ENCODE measurements around the gene KRT37.

Gene KRT37

DNA sequence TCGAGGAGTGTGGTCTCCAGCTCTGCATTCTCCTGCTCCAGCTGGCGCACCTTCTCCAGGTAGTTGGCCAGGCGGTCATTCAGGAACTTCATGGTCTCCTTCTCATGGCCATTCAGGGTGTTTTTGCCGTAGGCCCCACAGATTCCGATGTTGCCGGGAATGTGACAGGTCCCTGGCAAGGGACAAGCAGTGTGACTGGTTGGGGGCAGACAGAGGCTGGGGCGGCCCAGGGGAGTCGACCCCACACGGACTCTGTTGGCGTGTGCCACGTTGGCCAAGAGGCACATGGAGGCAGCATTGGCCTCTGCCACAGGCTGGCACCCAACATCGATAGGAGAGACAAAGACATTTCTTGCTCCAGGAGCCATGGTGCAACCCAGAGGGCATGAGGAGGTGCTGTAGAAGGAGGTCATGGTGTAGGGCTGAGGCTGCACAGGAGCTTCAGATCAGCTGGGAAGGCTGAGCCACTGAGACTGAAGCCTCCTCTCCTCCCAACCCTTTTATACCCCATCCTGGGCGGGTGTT lies at the start of gene KRT37:
Gene KRT37, minus strand, starts transcription at position 475 of the 525 bp plus-strand sequence. Its CDS starts 62 bp downstream, at position 413.
- no peak for DNase-seq

DNA sequence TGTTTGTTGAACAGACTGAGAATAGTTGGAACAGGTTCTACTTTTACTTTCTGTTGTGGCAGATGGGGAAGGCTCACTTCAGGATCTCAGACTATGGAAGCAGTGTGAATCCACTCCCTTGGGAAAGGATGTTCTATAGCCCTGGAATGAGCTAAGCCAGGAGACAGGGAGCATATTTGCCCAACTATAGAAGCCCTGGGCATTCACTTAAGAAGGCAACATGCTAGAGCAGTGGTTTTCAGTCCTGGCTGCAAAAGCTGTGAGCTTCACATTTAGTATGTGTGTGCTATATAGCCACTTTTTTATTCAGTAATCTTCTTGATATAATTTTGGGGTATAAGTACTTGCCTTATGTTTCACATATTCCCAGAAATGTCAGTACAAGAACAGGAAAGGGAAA lies 44.0 kb upstream of the KRT37 start:
- no peak for DNase-seq

DNA sequence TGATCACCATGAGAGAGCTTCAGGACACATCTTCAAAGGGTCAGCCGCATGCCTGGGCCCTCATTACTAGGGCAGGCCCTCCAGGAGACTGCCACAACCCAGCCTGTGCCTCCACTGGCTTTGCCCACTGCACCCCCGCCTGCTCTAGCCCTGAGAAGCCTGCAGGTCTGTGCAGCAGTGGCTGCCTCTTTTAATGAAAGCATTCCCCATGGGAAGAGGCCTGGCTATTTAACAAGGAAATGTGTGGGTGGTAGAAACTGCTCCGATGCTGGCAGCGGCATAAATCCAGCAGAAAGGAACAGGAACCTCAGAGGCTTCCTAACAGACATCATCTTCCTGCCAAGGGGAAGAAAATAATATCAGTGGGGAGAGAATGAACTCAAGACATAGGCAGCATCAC lies 43.2 kb upstream of the KRT37 start:
- DNase-seq: no peak

DNA sequence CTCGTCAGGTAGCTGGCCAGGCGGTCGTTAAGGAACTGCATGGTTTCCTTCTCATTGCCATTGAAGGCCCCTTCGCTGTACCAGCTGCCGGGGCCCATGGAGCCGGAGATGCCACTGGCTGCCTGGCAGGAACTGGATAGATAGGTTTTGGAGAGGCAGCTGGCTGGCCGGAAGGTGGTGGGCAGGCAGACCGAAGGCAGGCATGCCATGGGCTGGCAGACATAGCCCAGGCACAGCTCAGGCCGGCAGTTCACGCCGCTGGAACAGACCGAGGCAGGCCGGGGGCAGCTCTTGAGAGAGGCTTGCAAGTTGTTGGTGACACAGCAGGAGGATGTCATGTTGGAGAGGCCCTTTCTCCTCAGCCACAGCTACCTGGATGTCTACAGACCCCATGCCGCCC lies 42.6 kb upstream of the KRT37 start, which contains the start of gene KRT32:
Gene KRT32, minus strand, starts transcription at position 399 of the 400 bp plus-strand sequence. Its CDS starts 61 bp downstream, at position 338.
- DNase-seq: no peak

DNA sequence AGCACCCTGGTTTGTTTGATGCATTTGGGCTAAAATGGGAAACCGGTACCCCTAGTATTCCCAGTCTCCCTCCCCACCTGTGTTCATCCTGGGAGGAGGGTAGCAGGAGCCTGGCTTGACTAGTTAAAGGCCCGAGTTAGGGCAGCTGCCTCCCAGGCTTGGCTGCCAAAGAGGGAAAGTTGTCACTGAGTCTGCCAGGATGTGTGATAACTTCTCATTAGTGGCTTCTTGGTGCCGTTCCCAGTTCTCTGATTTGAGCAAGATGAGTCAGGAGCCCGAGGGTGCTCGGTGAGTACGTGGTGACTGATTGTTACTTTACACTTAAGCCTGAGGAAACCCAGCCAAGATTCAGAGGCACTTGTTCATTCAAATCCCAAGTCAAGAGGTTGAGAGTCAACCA lies 40.3 kb upstream of the KRT37 start:
- no peak for DNase-seq

DNA sequence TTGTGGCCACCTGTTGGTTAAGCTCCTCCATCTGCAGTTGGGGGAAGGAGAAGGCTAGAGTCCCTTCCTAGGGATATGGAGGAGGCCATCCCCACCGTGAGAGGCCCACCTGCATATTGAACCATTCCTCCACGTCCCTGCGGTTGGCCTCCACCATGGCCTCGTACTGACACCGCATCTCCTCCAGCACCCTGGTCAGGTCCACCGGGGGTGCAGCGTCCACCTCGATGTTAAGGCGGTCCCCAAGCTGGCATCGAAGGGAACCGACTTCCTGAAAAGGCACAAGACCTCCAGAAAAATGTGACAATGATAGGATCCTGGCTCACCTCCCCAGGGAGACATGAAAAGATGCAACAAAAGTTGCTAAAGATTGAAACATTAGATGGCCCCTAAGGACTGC lies 39.8 kb upstream of the KRT37 start:
- DNase-seq: no peak

DNA sequence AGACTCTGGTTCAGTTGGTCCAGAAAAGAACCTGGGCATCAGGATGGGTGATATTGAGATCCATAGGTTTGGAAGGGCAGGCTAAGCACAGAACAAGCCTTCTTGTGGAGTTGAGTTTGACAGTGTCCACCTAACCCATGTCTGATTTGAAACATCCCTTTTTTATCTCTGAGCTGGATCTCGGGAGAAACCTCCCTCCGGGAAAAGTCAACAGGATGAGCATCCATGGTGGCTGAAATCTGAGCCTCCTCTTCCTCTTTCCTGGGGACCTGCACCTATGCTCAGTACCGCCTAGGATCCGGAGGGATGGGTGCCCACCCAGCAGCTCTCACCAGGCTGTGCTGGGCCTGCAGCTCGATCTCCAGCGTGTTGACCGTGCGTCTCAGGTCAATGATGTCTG lies 39.4 kb upstream of the KRT37 start:
- no peak for DNase-seq

DNA sequence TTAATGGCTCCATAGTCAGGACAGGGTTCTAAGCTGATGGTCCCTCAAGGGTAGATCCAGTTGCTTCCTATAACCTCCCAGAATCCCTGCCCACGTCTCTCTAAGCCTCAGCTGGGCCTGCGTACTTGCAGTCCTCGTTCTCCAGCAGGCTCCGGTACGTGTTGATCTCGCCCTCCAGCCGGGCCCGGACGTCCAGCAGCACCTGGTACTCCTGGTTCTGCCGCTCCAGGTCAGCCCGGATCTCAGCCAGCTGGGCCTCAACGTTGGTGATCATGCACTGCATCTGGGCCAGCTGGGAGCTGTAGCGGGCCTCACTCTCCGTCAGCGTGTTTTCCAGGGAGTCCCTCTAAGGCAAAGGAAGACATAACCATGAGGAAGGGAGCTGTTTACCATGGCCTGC lies 38.3 kb upstream of the KRT37 start:
- DNase-seq: no peak

DNA sequence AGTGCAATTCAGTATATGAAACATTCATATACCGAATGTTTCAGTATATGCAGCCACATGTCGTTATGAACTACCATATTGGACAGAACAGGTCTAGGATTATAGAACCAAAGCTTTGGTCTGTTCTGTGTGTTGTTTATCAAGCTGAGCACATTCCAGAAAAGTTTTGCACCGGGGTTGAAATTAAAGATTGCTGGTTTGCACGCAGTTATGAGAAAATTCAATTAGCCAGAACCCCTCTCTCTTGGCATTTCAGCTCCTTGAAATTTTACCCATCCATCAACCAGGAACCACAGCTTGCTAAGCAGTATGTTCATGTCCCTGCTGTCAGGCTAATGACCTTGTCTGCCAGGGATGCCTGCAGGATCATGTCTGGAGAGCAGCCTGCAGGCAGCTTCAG lies 33.3 kb upstream of the KRT37 start:
- no peak for DNase-seq

DNA sequence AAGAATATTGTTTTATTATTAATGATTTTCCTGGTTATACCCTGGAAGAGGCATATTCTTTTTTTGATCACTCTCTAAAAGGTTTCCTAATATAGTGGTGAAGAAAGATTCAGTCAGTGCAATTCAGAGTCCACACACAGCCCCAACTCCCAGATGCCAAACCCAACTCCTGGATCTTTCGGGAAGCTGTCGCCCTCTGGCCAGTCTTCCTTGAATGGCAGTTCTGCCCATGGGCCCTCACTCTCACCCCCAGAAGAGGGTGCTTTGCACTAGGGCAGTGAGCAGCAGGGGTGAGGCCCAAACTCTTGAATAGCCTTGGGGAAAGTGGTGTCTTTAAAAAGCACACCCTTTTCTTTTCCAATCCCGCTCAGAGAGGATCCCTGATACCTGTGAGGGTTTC lies 31.8 kb upstream of the KRT37 start:
- no peak for DNase-seq

DNA sequence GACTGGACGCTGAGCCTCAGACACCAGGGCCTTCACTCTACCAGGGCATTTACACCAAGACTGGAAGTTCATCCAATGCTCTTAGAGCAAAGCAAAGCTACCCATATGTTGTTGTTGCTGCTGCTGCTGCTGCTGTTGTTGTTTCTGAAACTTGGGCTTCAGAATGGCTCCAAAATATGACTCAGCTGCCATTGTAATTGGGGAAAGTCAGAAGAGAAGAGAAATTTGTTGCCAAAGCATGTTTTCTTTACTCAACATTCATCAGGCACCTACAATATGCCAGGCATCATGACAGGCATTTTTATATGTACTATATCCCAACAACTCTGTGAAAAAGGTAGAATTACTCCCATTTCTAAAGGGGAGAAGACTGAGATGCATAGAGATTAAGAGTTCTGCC lies 30.9 kb upstream of the KRT37 start:
- no peak for DNase-seq

DNA sequence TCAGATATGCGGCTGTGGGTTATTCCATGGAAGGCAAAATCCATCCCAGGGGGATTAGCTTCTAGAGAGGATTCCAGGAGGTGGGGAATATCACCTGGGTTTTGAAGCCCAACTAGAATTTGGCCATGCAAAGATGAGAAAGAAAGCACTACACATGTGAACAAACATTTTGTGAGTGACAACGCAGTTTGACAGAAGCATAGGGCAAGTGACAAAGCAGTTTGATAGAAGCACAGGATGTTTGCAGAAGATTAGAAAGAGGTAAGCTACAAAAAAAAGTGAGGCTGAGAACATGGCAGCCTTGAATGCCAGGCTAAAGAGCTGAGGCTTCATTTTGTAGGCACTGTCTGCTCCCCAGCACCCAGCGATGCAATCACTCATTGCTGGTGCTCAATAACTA lies 28.7 kb upstream of the KRT37 start:
- DNase-seq: no peak

DNA sequence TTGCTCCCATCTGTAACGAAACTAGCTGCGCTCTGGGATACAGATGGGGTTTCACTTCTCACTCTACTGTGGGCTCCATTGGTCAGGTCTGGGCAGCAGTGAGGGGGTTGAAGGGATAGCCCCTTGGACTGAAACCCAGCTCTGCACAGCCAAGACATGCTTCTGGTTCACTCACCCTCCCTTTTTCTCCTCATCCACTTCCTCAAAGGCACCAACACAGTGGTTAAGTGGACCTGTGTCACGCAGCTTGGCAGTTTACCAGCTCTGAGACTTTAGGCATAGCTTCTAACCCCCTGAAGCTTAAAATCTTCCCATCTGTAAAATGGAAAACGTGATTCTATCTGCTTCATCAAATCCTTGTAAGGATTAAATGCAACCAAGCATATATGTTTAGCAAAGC lies 27.9 kb upstream of the KRT37 start:
- no peak for DNase-seq

DNA sequence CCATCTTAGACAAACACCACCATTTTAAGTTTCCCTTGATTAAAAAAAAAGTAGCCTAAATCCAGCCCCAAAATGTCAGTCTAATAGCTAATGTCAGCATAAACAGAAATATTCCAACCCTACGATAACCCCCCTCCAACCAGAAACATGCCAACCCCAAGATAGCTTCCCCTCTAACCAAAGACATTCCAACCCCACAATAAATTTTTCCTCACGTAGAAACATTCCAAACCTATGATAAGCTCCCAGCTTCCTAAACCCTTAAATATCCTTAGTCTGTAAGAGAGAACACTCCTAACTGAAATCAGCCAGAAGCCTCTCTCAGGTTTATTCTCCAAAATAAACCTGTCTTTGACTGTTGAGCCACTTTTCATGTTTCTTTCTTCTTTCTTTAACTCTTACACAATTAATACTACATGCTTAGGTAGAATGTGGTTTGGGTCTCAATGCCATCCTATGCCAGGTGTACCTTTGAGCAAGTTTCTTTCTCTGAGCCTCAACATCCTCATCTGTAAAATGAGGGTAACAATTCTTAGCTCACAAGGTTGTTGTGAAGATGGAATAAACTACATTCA lies 26.9 kb upstream of the KRT37 start:
- no peak for DNase-seq

DNA sequence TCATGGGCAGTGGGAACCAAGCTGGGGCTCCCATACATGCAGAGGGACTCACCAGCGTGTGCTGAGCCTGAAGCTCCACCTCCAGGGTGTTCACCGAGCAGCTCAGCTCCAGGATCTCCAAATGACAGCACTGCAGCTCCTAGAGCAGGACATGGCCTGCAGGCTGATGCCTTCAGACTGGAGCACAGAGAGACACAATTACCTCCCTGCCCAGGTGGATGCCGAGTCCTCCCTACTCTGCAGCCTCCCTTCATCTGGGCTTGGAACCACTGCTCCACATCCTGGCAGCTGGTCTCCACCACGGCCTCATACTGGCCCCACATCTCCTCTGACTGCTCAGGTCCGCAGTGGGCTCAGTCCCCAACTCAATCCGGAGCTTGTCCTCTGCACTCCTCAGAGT lies 24.6 kb upstream of the KRT37 start:
- DNase-seq: no peak

DNA sequence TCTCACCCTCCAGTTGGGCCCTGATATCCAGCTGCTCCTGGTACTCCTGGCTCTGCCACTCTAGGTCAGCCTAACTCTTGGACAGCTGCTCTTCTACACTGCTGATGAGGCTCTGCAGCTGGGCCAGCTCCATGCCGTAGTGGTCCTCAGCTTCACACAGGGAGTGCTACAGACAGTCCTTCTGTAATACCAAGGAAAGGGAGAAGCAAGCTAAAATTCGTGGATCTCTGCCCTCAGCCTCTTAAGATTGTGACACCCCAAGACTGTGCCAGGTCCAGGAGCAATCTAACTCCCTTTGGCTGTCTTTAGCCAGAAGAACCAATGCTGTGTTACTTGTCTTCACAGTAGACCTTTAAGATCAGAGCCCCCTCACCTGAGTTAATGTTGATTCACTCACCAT lies 24.1 kb upstream of the KRT37 start:
- DNase-seq: no peak

DNA sequence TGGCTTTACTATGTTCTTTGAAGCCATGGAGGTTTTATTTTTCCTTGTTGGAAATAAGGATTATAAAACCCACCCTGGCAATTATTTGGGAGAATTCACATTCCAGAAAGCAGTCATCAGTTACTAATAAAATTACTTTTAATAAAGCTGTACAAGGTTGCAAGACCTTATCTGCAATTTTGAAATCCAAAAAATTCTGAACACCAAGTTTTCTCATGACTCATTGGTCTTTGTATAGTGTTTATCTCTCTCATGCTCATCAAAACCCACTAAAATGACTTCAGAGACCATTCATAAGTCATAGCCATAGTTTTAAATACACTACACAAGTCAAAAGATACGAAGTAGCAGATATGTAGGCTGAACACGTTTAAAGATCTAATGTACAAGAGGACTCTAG lies 22.4 kb upstream of the KRT37 start:
- no peak for DNase-seq

DNA sequence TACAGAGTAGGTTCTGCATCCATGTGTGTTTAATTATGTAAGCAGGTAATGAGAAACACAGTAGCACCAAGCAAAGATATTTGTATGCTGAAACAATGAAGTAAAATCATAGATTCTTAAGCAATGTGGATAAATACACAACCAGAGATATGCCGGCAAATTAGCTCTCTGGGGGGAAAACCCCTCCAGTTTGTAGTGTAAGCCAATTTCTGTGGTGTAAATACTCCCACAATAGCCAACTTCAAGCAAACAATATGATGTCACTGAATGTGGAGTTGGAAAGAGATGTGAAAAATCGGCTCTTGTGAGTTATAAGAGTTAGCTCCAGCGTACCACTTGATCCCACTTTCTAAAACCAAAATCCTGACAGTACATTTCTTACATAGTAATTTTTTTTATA lies 20.3 kb upstream of the KRT37 start:
- DNase-seq: no peak

DNA sequence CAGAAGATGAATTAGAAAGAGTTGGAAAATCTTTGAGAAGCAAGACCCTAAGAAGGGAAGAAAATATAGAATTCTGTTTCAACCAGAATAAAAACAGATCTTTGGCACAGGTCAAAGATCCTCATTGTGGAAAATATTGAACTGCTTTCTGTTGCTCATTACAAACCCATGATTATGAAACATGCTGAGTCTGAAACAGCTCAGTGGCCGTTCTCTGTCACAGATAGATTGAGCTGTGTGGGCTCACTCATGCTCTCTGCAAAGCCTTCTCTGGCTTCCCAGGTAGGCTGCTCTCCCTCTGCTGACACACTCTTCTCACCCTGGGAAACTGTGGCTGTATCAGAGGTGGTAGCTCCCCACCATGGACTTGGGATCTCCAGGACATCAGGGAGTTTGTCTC lies 19.8 kb upstream of the KRT37 start:
- DNase-seq: no peak

DNA sequence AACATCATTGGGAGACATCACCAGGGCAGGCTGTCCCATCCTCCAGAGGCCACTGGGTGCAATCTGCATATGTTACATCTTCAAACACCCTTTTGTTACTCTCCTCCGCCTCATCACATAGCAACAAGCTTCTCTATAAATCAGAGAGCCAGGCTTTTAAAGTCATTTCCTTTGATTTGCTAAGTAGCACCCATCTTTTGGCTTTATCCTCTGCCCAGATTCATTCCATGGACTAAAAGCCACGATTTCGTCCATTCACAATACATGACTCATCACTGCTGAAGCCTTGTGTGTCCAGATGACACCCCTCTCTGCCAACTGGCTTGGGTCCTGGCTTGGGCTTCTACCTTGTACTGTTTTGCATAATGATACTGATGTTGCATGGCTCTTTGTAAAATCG lies 18.4 kb upstream of the KRT37 start:
- no peak for DNase-seq

DNA sequence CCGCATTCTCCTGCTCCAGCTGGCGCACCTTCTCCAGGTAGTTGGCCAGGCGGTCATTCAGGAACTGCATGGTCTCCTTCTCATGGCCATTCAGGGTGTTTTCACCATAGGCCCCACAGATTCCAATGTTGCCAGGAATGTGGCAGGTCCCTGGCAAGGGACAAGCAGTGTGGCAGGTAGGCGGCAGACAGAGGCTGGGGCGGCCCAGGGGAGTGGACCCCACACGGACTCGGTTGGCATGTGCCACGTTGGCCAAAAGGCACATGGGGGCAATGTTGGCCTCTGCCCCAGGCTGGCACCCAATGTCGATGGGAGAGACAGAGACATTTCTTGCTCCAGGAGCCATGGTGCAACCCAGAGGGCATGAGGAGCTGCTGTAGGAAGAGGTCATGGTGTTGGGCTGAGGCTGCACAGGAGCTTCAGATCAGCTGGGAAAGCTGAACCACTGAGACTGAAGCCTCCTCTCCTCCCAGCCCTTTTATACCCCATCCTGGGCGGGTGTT lies 16.2 kb upstream of the KRT37 start, which contains the start of gene KRT38:
Gene KRT38, minus strand, starts transcription at position 453 of the 503 bp plus-strand sequence. Its CDS starts 62 bp downstream, at position 391.
- no peak for DNase-seq

DNA sequence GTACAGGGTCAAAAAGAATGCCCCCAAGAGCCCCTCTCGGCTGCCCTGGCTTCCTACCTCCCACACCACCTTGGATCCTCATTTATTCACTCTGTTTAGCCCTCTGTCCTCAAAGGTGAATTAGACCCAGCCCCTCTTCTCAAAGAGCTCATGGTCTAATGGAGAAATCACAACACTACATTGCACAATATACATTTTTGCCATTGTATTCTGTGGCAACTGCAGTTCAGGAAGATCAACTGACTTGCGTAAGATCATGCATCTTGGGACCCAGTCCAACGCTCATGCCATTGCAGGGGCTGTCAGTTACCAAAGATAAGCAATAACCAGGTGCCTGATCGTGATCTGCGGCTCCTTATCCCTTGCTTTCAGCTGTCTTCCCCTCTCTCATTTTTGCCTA lies 15.0 kb upstream of the KRT37 start:
- DNase-seq: no peak

DNA sequence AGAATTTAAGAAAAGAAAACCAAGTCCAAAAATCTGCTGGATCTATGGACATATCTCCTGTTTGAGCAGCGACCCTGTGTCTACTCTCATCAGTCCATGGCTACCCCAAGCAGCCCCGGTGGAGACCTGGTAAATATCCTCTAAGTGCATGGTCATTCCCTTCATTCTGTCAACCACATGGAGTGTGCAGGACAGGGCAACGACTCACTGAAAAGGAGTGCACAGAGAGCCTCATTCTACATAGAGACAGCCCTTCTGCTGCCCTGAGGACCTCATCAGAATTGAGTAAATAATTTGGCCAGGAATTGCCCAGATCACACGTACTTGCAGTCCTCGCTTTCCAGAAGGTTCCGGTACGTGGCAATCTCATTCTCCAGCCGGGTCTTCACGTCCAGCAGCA lies 13.4 kb upstream of the KRT37 start:
- no peak for DNase-seq

DNA sequence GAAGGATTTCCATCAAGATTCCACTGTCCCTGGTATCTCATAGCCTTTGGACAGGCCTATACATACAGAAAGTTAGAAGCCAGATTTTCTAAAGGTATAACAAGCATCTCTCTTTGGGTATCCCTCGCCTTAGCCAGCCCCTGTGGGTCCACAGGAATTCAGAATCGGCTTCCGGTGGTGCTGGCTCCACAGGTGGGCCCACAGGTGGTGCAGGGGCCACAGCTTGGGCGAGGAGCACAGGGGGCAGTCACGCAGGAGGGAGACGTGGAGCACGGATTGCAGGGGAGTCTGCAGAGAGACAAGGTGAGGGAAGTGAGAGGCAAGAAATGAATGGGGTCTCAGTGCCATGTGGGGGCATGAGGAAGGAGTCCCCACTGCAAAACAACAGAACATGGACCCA lies 12.9 kb upstream of the KRT37 start:
- no peak for DNase-seq

DNA sequence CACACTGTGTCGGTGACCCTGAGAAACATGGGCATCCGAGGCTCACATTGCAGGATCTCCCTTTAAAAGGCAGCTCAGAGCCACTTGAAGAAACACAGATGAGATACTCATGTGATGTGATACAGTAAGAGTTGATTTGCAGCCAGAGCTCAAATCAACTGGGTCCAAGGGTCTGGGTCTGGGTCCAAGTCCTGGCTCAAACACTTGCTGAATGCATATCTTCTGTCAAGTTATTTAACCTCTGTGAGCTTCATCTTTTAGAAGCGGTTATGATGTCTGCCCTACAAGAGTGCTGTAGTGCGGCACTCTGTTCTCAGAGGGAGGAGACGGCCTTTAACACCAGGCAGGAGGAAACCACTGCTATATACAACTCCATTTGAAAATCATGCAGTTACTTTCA lies 10.0 kb upstream of the KRT37 start:
- no peak for DNase-seq
